A204.1 (cell line): ENCODE results near the gene FKBP7.
"Not testable (repeated sequence)": the region's sequence is repeated elsewhere in the genome, so short reads cannot be mapped to it uniquely, and the experiment has no call there.

Experiments
- FAIRE-seq: peaks from 2 replicates; lab custom pipeline; 2012; peaks lifted over from hg19 to GRCh38; lab: Jason Lieb, UNC

FKBP7 gene

DNA sequence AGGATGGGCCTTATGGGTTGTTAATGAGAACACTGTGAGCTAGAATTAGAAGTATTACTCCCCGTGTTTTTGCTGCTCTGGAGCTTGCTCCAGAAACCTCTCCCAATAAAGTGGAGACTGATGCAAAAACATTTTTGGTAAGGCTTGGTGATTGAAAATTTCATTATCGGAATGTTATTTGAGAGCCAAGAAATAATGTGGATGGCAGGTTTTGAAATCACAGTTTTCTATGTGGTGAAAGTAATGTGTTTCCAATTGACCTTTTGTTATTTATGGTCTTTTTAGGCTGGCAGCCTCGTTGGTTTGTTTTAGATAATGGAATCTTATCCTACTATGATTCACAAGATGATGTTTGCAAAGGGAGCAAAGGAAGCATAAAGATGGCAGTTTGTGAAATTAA is 7.0 kb upstream of the FKBP7 start:
- FAIRE-seq = no peak

DNA sequence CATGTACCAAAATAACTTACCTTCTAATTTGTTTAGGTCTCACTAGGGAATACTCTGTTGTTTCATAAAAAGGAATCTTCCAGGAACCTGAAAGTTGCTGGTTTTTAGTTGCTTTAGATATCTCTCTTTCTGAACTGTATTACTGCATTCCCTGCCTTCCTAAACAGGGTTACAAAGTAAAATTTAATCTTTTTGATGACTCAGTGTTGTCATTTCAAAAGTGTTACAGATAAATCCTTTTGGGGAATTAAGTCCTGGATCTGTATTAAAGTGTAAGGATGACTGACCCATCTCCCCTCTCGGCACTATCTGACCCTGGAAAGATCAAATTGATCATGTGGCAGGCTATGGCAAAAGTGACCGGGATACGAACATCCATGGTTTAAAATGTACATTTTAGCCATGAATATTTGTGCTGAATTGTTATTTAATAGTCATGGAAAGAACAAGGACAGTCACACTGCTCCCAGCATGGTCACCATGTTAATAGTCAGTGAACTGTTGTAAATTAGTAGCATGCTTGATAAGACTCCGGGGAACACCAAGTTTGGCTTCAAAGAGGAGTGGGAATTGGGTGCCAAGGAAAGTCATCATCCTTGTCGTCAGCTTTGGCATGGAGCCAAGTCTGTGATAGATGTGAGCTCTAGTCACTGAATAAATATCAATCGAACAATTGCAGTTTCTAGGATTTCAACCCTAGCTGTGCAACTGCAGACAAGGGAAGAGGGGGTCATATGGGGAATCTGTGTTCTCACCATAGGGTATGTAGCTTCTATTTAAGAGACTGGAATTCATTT is 6.0 kb upstream of the FKBP7 start:
- no peak for FAIRE-seq

DNA sequence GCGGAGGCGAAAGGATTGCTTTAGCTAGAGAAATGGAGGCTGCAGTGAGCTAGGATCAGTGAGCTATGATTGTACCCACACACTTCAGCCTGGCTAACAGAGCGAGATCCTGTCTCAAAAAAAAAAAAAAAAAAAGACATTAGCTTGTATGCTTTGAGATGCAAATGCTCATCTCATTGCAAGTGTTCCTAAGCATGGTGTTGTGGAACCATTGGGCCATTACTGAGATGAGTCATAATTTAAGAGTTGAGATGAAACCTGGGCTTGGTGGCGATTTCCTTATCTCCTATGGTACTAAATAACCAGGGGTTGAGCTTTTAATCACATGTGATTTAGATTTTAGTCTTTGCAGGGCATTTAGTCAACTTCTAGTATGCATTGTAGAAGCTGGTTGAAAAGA is 4.0 kb upstream of the FKBP7 start:
- FAIRE-seq = no peak

DNA sequence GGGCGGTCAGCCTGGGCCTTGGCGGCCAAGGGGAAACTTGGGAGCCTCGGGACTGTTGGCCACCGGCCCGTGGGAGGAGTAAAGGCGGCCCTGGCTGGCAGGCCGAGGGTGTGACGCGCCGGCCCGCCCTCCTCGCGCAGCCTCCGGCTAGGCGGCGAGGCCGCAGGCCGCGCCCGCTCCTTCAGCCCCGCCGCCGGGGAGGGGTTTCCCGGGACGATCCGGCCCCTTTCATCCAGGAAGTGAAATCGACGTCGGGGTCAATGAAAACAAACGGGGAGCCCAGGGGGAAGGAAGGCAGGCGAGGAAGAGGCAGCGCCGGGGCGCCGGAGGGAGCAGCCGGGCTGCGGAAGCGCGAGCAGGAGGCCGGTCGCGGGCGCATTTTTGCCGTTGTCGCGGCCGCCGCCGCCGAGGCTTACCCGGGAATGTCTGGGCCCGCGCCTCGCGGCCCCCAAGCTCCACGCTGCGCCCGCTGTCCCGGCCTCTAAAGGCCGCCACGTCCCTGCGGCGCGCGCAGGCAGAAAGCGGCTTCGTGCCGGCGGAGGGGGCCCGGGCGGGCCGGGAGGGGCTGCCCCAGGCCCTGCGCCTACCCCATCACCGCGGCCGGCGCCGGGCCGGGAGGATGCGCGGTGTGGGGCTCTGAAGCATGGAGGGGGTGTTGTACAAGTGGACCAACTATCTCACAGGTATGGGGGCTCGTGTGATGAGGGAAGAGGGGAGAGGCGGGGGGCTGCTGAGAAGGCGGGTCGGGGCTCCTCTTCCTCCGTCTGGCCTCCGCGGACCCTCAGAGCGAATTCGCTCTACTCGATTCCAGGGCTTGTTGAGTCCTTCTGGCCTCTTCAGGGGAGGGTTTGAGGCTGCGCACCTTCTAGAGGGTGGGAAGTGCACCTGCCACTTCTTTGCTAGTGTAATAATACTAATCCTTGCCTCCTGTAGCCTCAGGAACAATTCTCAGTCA is 2.1 kb upstream of the FKBP7 start, which contains the start of gene PLEKHA3:
Gene PLEKHA3 (plus strand): TSS at position 231 of the 955 bp plus-strand sequence. CDS start 413 bp downstream, at position 644.
- no peak for FAIRE-seq

DNA sequence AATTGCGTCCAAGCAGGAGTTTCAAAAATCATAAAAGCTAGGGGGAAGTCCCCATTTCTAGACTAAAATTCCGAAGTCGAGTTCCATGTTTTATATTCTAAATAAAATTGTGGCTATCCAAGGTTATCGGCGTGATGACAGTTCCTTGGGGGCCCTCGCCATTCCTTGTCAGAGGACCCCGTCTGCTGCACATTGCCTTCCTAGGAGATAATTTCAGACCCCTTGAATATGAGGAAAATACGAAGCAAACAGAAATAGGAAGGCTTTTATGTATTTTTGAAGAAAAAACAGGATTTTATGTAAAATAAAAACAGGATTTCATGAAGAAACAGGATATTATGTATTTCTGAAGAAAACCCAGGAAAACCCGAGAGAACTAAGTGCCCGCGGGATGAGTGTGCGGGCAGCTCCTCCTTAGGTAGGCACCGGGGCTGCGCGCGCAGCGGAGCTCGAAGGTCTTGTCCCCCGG is 1.4 kb upstream of the FKBP7 start:
- no peak for FAIRE-seq

DNA sequence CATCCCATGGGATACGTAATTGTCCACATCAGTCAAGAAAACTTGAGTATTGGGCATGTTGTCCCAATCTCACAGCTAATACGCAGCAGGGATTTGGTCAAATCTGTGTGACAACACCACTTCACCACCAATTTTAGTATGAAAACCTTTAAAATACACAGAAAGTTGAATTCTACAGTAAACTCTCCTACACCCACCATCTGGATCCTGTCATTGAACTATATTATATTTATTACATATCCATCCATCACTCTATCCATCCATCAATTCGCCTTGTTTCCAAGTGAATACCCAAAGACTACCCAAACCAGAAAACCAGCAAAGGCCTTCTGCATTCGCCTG is 846 bp upstream of the FKBP7 start:
- no peak for FAIRE-seq

DNA sequence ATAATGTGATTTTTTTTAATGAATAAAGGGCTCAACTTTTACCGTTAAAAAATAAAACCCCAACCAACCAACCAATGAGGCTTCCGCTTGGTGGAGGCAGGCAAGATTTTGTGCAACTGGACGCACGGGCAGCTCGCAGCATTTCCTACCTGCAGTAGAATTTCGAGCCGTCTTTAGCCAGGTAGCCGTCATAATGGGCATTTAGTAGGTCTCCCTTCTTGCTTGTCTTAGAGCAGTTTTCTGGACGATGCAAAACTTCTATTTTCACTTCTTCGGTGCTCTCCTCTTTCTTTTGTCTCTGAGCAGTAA is 316 bp downstream of the FKBP7 start:
- no peak for FAIRE-seq

DNA sequence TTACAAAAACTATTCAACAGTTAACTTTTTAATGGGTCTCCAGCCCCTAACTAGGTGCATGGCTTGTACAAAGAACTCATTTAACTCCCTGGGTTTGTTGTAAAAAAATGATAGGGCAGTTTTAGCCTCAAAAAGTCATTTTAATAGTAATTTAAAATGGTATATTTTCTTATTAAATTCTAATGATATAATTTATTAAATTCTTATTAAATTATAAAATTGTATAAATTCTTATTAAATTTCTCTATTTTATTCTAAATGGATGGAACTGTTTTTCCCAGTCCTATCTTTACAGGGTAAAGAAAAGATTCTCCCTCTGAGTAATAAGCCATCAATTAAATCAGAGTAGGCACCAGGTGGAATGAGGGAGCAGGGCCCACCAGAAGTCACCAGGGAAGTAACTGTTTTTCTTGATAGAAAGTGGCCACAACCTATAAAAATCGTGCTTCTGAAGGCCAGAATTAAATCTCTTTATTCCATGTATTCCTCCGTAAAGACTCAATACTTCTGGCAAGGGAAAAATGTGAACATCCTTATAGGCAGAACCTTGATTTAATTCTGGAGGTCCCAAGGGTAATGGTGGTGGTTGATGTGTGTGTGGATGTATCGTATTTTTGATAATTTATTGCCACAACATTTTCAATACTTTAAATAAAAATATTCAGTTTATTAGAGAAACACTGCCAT is 814 bp downstream of the FKBP7 start:
- FAIRE-seq = no peak

DNA sequence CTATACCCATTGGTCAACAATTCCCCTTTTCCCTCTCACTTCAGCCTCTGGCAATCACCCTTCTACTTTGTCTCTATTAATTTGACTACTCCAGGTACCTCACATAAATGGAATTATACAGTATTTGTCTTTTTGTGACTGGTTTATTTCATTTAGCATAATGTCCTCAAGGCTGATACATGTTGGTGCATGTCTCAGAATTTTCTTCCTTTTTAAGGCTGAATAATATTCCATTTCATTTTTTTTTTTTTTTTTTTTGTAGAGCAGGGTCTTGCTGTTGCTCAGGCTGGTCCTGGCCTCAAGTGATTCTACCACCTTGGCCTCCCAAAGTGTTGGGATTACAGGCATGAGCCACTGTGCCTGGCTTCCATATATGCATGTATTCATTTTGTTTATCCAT is 1.9 kb downstream of the FKBP7 start:
- no peak for FAIRE-seq

DNA sequence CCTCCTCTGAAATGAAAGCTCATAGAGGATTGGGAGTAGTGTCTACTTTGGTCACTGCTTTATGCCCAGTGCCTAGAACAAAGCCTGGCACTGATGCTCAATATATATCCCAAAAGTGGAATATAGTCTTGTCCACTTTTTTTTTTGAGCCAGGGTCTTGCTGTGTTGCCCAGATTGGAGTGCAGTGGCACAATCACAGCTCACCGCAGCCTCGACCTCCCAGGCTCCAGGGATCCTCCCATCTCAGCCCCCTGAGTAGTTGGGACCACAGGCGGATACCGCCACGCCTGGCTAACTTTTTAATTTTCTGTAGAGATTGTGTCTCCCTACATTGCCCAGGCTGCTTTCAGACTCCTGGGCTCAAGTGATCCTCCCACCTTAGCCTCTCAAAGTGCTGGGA is 3.8 kb downstream of the FKBP7 start:
- FAIRE-seq = no peak

DNA sequence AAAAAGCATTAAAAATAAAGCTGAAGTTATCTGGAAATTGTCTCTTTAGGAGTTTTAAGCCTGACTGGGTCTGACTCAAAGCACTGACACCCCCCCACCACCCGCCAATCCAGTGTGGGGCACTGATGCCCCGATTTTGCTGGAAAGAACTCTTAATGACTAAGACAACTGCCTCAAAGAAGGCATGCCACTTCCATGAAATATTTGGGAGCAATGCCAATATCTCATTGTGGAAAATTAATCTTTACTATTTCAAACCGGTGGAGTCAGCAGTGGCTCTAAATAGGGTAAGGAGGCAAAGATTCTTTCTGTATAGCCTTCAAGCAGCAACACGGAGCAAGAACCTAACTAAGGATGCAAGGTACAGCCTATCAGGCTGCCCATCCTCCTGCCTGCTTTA is 4.5 kb downstream of the FKBP7 start:
- no peak for FAIRE-seq

DNA sequence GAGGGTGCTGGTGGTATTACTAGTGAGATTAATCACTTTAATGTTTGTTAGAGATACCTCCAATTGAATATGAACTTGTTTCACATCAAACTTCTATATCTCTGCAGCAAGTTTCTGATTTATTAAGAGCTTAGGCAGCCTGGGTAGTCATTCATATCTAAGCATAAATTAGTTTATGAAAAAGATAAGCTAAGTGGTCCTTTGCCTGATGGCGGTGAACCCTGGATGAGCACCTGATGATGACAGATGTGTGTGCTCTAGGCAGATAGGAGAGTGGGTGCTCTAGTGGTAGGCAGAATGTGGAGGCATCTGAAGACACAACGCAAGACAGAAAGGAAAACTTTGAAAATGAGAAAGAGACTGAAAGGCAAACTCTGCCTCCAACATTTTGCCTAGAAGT is 5.0 kb downstream of the FKBP7 start:
- no peak for FAIRE-seq

DNA sequence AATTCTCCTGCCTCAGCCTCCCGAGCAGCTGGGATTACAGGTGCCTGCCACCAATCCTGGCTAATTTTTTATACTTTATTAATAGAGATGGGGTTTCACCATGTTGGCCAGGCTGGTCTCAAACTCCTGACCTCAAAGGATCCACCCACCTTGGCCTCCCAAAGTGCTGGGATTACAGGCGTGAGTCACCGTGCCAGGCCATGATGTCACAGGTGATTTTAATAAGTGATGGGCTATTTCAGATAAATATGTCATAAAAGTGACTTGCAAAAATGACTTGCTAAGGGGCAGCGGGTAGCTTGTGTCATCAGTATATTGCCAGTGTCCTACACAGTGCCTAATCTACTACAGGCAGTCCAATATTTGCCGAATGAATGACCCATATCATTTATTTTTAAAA is 7.1 kb downstream of the FKBP7 start:
- not testable (repeated sequence) for FAIRE-seq

DNA sequence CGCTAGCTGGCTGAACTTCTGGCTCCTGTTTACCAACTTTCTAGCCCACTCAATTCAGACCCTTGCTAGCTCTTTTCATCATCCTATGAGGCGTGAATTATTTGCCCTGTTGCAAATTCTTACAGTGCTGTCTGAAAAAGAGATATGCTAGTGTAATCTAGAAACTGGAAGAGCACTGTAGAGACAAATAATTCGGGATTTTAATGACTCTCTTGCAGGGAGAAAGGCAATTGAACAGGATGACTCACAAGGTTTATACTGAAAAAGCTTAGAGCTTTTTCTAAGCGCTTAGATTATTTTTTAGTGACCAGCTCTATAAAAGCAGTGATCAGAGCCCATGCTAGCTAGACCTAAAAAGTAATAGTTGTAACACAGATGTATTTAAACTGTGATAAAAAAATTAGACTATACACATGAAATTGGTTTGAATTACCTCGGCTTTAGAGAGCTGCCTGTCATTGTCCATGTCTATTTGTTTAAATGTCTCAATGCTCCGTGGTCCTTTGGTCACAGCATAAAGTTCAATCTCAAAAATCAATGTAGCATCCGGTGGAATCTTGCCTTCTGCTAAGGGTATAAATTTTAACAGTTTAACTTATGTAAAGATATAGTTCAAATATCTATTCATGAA is 9.1 kb downstream of the FKBP7 start:
- FAIRE-seq = no peak

DNA sequence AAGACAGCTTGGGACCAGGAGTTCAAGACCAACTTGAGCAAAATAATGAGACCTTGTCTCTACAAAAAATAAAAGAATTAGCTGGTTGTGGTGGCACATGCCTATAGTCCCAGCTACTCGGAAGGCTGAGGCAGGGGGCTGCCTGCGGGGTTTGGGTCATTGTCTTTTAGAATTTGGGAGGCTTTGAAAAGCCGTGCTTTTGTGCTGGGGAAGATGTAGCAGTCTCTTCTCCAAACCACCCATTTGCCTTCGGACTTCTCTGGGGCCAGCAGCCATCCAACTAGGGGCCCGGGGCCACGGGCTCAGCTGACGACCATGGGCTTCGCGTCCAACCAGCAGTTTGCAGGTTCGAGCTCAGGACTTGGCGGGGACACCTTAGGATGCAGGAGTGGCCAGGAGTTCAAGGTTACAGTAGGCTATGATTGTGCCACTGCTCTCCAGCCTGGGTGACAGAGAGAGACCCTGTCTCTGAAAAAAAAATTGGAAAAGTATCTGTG is 21.0 kb downstream of the FKBP7 start:
- no peak for FAIRE-seq

DNA sequence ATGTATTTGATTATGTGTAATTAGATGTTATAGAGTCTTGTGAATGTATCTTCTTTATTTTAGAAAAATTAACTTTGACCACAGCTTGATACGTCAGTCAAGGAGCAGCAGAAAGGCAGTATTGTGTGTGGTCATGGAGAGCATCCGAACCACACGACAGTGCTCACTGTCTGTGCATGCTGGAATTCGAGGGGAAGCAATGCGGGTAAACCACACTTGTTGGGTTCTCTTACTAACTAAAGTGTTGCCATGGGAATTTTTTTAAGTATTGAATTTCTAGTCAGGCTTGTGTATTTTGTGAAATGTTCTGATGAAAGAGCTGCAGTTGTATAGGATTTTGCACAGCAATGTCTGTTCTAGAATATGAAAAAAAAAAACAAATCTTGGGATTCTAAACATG is 22.5 kb downstream of the FKBP7 start:
- FAIRE-seq = no peak

DNA sequence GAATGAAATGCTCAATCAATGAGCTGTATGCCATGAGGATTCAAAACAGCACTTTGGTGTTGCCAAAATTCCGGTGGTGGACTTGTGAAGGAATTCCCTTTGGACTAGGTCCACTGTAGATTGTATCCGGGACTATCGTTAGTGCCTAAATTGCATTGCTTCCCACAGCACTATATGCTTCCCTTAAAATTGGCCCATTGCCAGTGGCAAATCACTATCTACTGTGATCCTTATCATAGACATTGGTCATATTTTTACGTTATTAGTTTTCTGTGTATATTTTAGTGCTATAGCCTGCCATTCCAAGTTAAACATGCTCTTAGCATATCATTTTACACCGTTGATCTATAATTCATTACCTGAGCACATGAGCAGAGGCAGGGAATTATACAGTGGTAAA is 25.5 kb downstream of the FKBP7 start:
- FAIRE-seq = no peak

DNA sequence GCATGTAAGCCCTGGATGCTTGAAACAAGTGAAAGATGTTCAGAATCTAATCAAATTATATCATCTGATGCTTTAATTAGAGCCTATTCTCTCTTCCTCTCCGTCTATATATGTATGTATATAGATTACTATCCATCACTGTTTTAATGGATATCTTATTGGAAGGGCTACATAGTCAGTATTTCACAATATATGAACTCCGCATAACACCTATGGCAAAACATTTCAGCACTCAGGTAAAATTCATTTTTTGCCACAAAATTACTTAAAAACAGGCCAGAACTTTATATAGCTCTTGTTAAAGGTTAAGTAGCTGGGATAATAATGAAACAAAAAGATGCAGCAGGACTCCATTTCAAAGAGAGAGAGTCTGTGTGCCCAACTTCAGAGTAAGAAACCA is 26.1 kb downstream of the FKBP7 start:
- no peak for FAIRE-seq

DNA sequence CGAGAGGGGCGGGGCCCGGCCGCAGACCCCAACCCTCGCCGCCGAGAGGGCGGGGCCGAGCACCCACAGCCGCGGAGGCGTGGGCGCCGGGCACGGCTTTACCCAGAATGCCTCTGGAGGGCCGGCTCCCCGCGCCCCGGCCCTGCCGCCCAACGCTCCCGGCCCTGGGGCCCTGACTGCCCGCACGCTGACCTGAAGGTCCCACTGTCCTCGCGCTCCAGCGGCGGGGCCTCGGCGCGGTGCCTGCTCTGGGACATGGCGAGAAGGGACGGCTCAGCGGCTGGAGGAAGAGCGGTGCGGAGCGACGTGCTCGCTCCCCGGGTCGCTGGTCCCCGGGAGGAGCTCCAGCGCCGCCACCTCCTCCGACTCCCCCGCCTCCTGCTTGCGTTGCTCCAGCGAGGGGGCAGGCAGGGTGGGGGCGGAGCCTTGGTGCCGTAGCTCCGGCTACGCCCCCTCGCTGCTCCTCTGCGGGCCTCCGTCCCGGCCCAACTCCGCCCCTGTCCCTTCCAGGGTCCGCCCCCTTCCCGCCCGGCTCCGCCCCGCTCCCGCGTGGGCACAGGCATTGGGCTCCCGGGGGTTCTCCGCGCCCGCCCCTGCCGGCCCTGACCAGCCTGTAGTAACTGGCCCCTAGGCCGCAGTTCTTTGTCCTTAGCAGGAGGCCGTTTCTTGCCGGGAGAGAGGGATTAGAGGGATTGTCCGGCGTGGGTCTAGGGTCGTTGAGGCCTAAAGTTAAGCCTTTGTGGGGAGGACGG is 27.4 kb downstream of the FKBP7 start, which contains the start of the genes PJVK and PRKRA:
Gene PJVK (plus strand): TSS at position 605 of the 752 bp plus-strand sequence. CDS start 2,032 bp downstream, outside the sequence.
Gene PRKRA (minus strand): TSS at position 402 of the 752 bp plus-strand sequence. CDS start 145 bp downstream, at position 257.
- peak; percentile 77 for FAIRE-seq

DNA sequence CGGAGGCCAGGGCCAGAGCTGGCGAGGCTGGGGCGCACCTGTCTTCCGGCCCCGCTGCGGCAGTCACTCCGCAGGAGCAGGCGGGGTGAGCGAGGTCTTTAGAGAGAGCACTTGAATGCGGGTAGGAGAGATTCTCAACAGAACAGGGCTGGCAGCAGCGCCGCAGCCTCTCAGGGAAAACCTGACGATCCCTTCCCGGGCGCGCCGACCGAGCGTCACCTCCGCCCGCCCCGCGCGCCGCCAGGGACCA is 28.0 kb downstream of the FKBP7 start:
- no peak for FAIRE-seq

DNA sequence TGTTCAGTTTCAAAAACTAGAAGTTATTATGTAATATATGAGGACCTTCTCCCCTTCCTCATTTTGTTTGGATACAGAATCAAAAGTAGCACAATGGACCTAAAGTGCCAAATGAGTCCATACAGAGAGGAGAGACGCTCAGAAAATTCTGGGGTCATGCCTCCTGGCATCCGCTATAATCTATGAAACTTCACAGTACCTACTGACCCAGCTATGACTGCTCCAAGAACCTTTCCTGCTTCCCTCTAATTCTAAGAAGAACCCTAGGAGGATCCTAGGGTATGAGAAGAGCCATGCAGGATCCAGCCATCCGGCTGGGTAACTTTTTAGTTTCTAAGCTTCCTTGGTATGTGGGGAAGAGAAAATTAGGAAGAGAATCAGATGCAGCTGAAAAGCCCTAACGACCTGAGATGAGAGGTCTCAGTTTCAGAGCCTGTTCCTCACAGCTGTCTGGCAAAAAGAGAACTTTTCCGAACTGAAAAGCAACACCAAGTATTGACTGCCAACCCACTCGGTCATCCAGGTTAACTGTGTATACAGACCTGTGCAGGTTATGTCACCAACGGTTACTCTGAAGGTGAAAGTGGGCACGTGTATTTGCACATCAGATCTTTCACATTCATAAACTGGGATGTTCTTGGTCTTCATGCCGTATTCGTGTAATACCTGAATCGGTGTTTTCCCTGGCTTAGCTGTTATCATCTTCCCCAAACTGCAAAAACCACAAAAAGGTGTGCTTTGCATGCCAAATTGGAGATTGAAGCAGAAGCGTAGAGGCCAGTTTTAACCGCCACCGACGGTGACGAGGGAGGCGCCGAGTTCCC is 28.5 kb downstream of the FKBP7 start:
- FAIRE-seq = no peak
